HG03060 (cell line): ENCODE results near the gene PEX7.
"Not testable (repeated sequence)": the region's sequence is repeated elsewhere in the genome, so short reads cannot be mapped to it uniquely, and the experiment has no call there.

Source experiments
- ATAC-seq: cut with Tn5 transposase; IDR thresholded peaks from one replicate; pipeline ENCODE4 v1.9.1; 2021; ENCODE audit warnings: low read depth, moderate number of reproducible peaks; ENCODE audit not compliant: unreplicated experiment

Gene PEX7

DNA sequence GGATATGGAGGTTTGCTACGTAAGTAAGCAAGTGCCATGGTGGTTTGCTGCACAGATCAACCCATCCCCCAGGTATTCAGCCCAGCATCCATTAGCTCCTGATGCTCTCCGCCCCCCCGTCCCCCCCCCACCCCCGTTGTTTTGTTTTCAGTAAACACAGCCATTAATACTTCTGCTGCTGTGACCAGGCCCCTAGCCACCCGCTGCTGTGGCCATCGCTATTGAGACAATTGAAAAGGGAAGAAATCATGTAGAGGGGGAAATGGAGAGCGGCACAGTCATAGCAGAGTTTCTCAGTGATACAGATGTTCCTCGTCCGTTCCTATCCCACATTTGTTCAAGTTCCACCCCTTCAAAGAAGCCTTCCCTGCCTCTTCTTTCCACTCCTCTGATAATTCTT is 124.6 kb downstream of the PEX7 start:
- no peak for ATAC-seq

DNA sequence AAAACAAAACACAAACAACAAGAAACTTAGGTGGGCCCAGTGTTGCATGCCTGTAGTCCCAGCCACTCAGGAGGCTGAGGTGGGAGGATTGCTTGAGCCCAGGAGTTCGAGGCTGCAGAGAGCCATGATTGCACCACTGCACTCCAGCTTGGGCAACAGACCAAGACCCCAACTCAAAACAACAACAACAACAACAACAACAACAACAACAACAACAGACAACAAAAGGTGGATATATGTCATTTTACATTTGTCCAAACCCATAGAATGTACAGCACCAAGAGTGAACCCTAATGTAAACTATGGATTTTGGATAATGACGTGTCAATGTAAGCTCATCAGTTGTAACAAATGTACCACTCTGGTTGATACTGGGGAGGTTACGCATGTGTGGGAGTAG is 127.6 kb downstream of the PEX7 start:
- not testable (repeated sequence) for ATAC-seq

DNA sequence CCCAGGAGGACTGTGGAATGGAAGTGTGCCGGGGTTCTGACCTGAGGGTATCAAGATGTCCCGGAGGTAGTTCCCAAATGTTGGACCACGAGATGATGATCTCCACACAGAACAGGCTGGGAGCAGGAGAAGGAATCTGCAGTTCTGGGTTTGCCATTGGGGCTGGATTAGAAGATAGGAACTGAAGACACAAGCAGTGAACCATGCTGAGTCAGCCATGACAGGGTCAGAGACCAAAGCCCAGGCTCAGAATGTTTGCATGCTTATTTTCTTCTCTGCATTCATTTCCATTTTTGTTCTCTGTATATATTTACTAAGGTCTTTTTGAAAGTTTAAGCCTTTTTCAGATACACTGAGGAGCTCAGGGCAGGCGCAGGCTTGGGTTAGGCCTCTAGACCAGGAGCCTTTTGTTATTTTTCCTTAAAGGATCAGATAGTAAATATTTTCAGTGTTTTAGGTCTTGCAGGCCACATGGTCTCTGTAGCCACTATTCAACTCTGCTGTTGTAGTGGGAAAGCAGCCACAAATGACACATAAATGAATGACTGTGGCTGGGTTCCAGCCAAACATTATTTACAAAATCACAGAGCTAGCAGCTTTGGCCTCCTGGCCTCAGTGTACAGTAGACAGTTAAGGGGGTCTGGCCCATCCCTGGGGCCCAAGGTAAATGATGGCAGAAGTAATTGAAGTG is 128.2 kb downstream of the PEX7 start:
- ATAC-seq, result no peak

DNA sequence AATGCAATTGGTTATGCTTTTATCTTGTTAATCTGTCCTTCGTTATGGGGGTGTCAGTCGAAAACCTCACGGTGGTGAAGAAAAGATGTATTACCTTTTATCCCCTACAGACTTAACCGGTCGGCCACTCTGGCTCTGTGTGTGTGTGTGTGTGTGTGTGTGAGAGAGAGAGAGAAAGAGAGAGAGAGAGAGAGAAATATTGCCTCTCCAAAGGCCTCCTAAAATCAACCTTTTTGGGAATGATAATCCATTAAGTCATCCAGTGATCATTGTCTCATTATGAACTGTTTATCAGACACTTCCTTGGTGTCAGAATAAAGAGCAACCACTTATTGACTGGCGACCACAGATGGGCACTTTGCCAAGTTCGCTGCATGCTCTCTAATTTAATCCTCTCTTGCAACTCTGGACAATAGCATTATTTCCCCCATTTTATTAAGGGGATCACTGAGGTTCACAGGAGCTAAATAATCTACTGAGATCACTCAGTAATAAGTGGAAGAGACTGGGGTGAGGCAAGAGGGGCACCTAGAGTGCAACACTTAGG is 130.4 kb downstream of the PEX7 start:
- no peak for ATAC-seq

DNA sequence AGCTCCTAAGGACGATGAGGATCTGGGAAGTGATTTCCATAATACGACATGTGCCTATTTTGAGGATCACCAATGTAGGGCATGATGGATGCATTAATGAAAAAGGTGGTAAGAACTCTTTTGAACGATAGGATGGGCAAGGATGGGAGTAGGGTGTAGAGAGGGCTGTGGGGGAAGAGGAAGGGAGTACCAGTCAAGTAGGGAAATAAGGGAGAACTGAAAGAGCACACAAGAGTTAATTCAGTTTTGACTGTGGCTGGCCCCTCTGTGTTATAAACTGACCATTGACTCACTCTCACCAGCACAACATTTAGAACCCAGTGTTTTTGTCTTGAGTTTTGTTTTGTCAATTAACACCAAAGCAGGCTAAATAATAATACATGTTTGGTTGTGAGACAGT is 132.7 kb downstream of the PEX7 start:
- ATAC-seq, result no peak

GRCh38 chr6:136956590-136957544 is 134.5 kb downstream of the PEX7 start:
- no peak for ATAC-seq

DNA sequence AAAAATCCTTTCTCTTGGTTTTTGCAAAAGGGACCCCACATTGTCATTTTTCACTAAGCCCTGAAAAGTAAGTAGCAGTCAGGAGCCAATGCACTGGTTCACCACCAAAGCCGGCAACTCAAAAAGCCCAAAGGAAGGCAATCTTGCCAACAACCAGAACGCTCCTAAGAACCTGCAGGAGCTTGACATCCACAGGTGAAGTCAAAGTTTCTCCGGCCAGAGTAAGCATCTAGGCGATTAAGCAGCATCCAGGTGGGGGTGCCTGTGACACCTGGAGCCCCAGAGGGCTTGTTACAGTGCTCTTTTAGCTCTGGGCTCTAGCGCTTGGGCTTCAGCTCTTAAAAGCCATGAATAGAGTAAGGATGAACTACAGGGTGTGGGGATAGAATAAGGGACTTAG is 135.8 kb downstream of the PEX7 start:
- no peak for ATAC-seq

DNA sequence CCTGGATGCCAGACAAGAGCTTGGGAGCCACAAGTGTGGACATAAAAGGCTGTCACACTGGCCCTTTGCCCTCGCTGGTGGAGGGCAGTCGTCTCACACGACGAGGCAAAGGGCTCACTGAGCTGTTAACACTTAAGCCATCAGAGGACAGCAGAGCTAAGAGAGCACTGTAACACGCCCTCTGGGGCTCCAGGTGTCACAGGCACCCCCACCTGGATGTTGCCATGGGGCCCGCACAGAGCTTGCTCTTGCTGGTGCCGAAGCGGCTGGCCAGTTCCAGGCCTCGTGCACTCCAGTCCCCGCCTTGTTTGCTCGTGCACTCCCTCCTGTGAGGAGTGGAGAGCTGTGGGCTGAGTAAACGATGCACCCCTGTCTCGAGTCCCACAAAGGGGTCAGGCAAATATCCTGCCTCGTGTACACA is 137.1 kb downstream of the PEX7 start:
- no peak for ATAC-seq

GRCh38 chr6:136959935-136960334 is 137.5 kb downstream of the PEX7 start:
- ATAC-seq, result not testable (repeated sequence)

DNA sequence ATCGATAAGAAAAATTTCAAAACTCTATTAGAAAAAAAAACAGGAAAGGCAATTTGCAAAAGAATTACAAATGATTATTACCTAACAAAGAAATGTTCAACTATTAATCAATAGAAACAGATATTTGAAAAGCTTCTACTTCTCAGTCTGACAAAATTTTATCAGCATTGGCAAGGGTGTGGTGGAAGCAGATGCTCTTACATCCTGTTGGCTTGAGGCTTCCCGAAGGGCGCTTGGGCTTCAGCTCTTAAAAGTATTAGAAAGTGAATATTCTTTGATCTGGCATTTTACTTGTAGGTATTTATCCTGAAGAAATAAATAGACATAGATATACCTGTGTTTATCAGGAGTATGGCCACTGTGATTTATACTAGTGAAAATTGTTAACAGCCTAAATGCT is 138.4 kb downstream of the PEX7 start:
- ATAC-seq, result no peak

GRCh38 chr6:136961848-136962247 is 139.5 kb downstream of the PEX7 start:
- no peak for ATAC-seq

DNA sequence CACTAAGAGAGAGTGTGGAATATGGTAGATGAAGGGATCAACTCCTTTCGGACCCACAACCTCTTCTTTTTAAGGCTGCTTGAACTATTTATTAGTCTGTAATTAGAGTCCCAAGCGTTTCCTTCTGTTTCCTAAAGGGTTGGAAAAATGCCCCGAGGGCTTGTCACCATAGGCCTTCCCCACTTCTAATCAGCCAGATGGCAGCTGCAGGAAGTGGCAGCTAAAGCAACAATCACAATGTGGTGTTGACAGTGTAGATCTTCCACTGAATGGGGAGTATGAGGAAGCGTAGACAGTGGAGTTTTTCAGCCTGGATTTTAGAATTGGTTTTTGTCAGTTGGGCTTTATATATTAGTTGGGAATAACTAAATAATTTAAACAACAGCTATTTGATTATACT is 140.3 kb downstream of the PEX7 start:
- no peak for ATAC-seq

DNA sequence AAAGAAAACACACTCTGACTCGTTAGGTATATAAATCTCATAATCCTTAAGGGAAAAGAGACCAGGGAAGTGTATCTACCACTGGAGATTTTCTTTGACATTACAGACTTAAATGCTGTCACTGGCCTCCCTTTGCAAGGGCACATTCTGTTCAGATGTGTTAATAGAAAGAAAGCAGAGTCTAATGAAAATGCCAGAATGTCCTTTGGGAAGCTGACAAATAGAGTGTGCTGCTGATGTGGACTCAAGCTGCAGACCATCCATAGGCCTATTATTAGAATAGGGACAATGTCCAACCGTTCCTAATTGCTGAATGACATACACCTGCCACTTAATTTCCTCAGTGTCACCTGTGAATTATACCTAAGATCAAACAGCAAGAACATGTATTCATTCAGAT is 140.9 kb downstream of the PEX7 start:
- ATAC-seq, result no peak
